BJ (cell line): ENCODE data around the gene CCDC170. TPM values are rescaled to one million over a fixed set of nuclear protein-coding genes. Genes with fewer than 3 reads are reported as not detected.

Experiments used
- CTCF ChIA-PET: fragments of 350-600 bp; formaldehyde crosslinking; extraction: SDS; loops from one replicate; lab custom pipeline; 2021; ENCODE audit warnings: antibody characterized with exemption, inconsistent platforms; lab: Yijun Ruan, JAX
- POLR2A ChIA-PET: fragments of 300-600 bp; sonication (Branson Sonifier 250); formaldehyde crosslinking; extraction: SDS; loops from one replicate; lab custom pipeline; 2021; ENCODE audit warnings: antibody characterized with exemption; lab: Charles Lee
- DNase-seq: peaks from one replicate; pipeline ENCODE4 v3.0.0-alpha.2; 2011; ENCODE audit warnings: low read depth
- H3K27me3 ChIP-seq: 2 replicates; pipeline ENCODE4 v1.6.0; 2011; ENCODE audit warnings: low read length; ENCODE audit not compliant: control insufficient read depth, insufficient read depth
- H3K36me3 ChIP-seq: 2 replicates; pipeline ENCODE4 v1.5.1; 2011; ENCODE audit warnings: low read length; ENCODE audit not compliant: control insufficient read depth, insufficient read depth
- H3K4me3 ChIP-seq: 2 replicates; pipeline ENCODE4 v1.5.1; 2011; ENCODE audit warnings: low read depth, mild to moderate bottlenecking, control low read depth, low read length
- polyA plus RNA-seq: library from polyadenylated mRNA; depleted of rRNA; stranded (reverse); fragments of >200 nt; gene quantifications from 2 replicates; pipeline ENCODE4 v1.2.3, GENCODE V29; 2011
- TF ChIP-seq, protein P1 (sequence below): IDR thresholded peaks from 2 replicates; pipeline ENCODE4 v1.5.1; 2011; ENCODE audit warnings: low read depth, mild to moderate bottlenecking, control low read depth, inconsistent platforms, low read length, moderate library complexity; ENCODE audit not compliant: insufficient read depth

The CCDC170 gene
- polyA plus RNA-seq, 1 experiment = 0.11 TPM

- POLR2A ChIA-PET = no interaction called here
- CTCF ChIA-PET = no interaction called here
- Histone ChIP-seq H3K4me3 (no peak overlapping the region), H3K27me3 (no peaks in the 10 kb centered on the region), H3K36me3 (no peaks in the 10 kb centered on the region)
- DNase-seq = no peak
- TF ChIP-seq, protein P1, sequence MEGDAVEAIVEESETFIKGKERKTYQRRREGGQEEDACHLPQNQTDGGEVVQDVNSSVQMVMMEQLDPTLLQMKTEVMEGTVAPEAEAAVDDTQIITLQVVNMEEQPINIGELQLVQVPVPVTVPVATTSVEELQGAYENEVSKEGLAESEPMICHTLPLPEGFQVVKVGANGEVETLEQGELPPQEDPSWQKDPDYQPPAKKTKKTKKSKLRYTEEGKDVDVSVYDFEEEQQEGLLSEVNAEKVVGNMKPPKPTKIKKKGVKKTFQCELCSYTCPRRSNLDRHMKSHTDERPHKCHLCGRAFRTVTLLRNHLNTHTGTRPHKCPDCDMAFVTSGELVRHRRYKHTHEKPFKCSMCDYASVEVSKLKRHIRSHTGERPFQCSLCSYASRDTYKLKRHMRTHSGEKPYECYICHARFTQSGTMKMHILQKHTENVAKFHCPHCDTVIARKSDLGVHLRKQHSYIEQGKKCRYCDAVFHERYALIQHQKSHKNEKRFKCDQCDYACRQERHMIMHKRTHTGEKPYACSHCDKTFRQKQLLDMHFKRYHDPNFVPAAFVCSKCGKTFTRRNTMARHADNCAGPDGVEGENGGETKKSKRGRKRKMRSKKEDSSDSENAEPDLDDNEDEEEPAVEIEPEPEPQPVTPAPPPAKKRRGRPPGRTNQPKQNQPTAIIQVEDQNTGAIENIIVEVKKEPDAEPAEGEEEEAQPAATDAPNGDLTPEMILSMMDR = no peak
Observed at GRCh38 chr6:151589667-151590066, 95.8 kb downstream of the CCDC170 start.

DNA sequence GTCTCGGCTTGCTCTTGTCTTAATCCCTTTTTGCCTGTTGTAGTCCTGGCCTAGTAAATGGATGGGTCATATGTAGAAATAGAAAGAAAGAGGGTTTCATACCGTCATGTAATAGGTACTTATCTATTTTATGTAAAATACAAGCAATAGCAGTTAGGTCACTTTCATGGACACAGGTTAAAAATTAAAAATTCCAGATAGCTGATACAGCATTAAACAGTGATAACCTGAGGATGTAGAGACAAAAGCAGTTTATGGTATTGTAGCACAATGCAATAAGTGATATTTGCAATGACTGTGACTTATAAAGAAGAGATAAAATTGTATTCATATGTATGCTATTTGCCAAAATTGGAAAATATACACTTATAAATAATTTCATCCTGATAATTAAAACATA, 96.9 kb downstream of the CCDC170 start:
- Histone ChIP-seq H3K4me3 (no peak overlapping the region), H3K36me3 (no peaks in the 10 kb centered on the region), H3K27me3 (no peaks in the 10 kb centered on the region)
- DNase-seq = no peak
- CTCF ChIA-PET = no interaction called here
- POLR2A ChIA-PET = no interaction called here
- TF ChIP-seq, protein P1 = no peak

GRCh38 chr6:151592449-151593159, 98.8 kb downstream of the CCDC170 start:
- TF ChIP-seq, protein P1 = no peak
- ChIA-PET CTCF (no interaction called here), POLR2A (no interaction called here)
- no peak for DNase-seq
- H3K36me3 ChIP-seq = no peaks in the 10 kb centered on the region
- no peak overlapping the region for H3K4me3 ChIP-seq
- no peaks in the 10 kb centered on the region for H3K27me3 ChIP-seq

- no peaks in the 10 kb centered on the region for H3K36me3 ChIP-seq
- DNase-seq = no peak
Observed at GRCh38 chr6:151609146-151609902, 115.5 kb downstream of the CCDC170 start.

GRCh38 chr6:151610326-151610725, 116.5 kb downstream of the CCDC170 start:
- no peak for DNase-seq
- no peak overlapping the region for H3K4me3 ChIP-seq
- ChIA-PET POLR2A (no interaction called here), CTCF (no interaction called here)
- no peaks in the 10 kb centered on the region for H3K27me3 ChIP-seq
- no peaks in the 10 kb centered on the region for H3K36me3 ChIP-seq
- TF ChIP-seq, protein P1 = no peak

More at GRCh38 chr6:151609146-151609902, 115.5 kb downstream of the CCDC170 start:
- ChIA-PET POLR2A (no interaction called here), CTCF (no interaction called here)
- Histone ChIP-seq H3K4me3 (no peak overlapping the region), H3K27me3 (no peaks in the 10 kb centered on the region)
- TF ChIP-seq, protein P1 = no peak
